NCI-H1694 treated with DMSO at 0.1 percent for 48 hours (cell line): ENCODE data around the gene TGFBR3L.
"Not testable (repeated sequence)": the region's sequence is repeated elsewhere in the genome, so short reads cannot be mapped to it uniquely, and the experiment has no call there.

ENCODE experiments used
- DNase-seq: peaks from one replicate; lab custom pipeline; 2025; lab: John Stamatoyannopoulos, UW

The TGFBR3L gene

GRCh38 chr19:7928334-7928706, 13.7 kb downstream of the TGFBR3L start:
- no peak for DNase-seq

DNA sequence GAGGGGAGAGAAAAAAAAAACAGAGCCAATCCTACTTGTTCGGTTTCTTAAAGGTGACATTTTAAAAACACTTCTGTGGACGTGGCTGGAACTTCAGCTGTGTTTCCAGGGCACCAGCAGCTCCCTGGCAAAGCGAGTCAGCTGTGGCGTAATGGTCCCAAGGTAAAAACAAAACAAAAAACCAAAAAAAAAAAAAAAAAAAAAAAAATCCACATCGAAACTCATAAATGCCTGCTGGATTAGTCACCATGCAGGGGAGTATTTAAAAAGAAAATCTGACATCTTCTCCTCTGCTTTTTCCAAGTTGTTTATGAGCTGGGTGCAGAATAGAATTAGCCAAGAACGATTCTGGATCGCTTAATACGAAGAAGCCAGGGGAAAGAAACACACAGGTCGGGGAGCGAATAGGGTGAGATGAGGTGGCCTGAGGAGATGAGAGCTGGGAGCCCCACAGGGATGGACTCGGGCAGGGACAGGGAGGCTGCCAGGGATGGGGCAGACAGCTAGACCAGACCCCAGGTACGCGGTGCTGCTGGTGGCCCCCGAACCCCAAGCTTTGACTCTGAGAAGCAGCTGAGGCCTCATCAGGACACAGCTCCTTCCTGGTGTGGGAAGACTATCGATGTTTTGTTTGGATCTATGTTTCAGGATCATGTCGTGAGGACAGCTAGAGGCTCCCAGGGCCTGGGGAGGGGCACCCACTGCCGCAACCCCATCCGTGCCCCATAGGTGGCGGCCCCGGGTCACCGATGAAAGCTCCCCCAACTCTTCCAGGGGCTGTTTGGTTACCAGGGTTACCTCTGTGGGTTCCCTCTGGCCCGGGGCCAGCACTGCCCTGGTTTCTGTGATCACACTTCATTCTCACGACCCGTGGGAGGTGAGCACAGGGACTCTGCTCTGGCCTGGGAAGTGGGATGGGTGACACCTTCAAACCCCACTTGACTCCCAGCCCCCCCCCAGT, 14.4 kb downstream of the TGFBR3L start:
- DNase-seq, result peak; percentile 14

DNA sequence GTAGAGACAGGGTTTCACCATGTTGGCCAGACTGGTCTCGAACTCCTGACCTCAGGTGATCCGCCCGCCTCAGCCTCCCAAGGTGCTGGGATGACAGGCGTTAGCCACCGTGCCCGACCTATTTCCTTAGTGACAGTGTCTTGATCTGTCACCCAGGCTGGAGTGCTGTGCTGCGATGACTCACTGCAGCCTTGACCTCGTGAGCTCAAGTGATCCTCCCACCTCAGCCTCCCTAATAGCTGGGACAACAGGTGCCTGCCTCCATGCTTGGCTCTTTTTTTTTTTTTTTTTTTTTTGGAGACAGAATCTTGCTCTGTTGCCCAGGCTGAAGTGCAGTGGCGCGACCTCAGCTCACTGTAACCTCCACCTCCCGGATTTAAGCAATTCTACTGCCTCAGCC, 15.4 kb downstream of the TGFBR3L start:
- not testable (repeated sequence) for DNase-seq

- no peak for DNase-seq
Measured at GRCh38 chr19:7930765-7931164, 16.1 kb downstream of the TGFBR3L start.

DNA sequence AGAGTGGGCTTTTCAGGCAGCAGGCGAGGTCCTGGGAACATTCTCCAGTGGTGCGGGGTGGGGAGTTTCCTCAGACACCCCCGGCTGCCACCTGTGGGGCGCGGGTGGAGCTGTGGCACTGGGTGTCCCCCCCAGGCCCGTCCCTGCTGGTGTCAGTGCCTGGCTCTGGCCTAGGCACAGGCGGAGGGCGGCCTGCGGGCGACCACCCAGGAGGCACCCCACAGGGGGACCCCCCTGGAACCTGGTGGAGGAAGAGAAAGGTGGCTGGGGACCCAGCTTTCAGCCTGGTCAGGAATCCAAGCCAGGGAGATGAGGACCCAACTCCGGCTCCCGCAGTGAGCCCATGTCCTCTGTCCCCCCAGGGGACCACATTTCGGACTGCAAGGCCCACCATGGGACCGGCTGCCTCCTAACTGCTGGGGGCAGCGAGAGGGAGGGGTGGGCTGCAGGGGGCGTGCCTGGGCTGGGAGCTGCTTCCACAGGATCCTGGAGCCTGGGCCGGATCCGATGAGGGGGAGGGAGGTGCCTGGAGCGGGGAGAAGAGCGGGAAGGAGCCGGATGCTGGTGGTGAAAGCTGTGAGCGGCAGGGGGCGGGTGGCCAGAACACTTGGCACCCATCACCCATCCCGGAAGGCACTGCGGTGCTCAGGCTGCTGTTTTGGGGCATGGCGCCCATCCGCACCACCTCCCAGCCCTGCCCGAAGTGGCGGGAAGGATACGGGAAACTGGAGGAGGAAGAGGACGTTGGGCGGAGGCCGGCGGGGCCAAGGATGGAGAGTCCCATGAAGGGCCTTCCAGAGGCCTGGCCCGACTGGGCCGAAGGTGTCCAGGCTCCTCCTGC, 16.8 kb downstream of the TGFBR3L start:
- DNase-seq, result no peak

DNA sequence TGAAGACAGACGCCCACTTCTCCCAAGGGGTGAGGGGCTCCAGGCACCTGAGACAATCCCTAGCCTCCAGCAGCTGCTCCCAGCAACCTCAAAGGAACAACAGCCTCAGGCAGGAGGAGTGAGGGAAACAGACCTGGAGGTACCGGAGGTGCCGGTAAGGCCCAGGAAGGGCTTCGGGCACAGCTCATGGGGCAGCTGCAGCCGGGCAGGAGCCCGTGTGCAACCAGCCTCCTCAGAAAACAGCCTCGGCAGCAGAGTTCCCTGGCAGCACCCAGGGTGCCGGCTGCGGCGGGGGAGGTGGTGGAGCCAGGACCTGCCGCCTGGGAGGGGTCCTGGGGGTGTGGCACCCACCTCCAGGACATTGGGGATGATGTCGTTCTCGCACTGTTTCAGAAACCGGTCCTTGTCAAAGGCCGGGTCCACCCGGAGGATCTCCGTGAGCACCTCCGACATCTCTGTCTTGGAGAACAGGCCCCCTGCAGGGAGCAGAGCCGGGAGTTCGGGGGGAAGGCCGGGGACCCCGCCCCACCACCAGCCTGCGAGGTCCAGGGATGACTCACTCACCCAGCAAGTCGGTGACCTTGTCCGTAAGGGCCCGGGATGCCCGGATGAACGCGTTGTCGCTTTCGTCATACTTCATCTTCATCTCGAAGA, 17.8 kb downstream of the TGFBR3L start:
- DNase-seq, result no peak

DNA sequence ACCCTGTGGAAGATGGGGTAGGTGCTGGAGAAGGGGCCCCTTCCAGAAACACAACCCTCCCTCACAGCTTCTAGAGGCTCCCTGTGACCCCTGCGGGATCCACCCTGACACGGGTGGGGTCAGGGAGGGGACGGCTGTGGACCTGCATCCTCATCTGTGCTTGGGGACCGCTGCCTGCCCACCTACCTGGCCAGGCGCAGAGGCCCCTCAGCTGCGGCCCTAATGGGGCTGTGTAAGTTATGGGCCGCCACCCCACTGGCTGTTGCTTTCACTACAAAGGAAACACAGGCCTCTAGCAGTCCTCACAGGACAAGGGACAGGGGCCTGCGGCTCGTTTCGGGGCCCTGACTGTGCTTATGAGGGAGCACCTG, 18.3 kb downstream of the TGFBR3L start:
- DNase-seq, result no peak

DNA sequence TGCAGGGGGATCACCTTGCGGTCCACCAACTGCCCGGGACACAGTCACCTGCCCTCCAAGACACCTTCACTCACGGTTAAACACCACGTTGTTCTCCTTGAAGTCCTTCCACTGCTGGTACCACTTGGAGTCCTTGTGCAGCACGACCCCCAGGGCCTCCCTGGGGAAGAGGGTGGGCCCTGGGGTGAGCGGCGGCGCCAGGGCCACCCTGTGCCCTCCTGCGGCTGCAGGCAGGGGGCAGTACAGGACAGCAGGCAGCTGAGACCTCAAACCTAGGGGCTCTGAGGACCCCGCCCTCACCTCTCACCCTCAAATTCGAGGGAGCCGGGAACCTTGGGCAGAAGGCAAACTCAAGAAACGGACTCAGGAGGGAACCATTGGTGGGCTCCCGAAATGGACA, 18.8 kb downstream of the TGFBR3L start:
- DNase-seq, result no peak

DNA sequence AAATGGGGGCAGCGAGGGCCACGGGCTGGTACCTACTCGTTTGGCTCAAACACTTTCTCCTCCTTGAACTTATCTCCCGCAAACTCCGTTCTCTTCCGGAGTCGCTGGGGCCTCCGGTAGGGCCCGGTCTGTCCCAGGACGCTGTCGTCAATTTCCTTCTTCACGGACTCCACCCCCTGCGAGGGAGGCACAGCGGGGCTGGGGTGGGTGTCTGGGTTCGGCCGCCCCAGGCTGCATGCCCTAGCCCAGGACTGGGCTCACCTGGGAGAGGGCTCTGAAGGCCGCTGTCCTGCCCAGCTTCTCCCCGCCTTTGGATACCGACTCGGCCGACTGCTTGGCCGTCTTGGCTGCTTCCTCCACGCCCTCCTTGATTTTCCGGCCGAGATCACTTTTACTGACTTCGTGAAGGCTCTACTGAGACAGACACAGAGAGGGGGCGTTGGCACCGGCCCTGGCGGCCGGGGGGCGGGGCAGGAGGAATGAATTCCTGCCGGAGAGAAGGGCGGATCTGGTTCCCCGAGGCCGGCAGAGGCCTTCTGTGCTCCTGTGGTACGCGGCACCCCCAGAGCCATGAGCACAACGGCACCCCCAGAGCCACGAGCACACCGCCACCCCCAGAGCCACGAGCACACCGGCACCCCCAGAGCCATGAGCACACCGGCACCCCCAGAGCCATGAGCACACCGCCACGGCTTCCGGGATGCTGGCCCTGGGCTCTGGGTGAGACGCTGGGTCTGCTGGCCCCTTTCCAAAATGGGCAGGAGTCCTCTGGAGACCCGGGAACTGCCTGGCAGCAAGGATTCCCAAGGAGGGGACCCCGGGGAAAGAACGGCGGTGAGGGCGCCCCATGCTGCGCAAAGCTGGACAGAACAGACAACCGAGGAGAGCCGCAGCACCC, 19.4 kb downstream of the TGFBR3L start:
- no peak for DNase-seq

- DNase-seq, result no peak
Measured at GRCh38 chr19:7934766-7935165, 20.1 kb downstream of the TGFBR3L start.

DNA sequence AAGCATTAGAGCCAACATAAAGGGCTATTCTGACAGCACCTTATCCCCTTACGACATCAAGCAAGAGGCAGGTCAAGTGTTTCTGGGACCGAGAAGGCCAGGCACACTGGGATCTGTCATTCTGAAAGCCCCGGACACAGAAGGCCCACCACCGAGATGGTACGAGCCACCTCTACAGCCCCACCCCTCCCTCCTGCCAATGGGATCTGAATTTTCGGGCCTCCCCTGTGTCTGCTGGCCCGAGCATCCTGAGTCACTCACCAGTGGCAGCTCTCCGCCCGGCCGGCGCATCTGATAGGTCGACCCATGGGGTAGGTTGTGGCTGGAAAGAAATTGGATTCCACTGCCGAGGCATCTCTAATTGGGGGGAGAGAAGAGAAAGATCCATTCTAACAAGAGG, 26.2 kb downstream of the TGFBR3L start:
- no peak for DNase-seq

DNA sequence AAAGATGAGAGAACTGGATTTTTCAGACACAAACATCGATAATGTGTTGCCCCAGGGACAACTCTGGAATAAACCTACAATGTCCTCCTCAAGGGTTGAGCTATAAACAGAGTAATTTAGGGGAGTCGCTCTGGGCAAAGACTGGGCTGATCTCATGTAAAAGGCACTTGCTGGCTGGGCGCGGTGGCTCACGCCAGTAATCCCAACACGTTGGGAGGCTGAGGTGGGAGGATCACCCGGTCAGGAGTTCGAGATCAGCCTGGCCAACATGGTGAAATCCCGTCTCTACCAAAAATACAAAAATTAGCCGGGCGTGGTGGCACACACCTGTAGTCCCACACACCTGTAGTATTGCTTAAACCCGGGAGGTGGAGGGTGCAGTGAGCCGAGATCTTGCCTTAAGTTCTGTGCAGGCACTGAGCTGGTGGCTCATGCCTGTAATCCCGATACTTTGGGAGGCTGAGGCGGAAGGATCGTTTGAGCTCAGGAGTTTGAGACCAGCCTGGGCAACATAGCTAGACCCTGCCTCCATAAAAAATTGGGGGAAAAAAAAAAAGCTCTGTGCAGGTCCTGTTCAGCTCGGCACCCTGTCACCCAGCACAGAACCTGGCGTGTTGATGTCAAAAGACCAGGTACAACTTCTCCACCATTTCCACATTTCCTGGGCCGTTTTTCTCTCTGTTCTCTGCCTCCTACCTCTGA, 27.4 kb downstream of the TGFBR3L start:
- no peak for DNase-seq

DNA sequence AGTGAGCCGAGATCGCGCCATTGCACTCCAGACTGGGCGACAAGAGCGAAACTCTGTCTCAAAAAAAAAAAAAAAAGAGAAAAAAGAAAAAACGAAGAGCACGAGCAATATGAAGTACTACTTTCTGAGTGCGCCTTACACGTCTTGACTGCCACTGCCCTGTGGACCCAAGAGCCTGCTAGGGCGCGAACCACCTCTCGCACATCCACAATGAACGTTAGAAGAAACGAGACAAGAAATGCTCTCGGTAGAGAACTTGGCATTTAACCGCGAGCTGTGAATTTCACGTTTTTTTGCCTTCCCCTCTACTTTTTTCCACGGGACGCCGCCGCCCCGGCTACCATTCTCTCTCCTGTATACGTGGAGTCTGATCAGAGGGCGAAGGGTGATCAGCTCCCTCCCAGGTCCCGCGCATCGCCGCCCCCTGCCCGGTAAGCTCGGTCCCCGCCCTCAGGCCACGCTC, 28.4 kb downstream of the TGFBR3L start:
- no peak for DNase-seq

- peak; percentile 97 for DNase-seq
Measured at GRCh38 chr19:7943444-7944176, 29.0 kb downstream of the TGFBR3L start, which contains the start of gene TIMM44. TSS of gene TIMM44 (minus strand) at chr19:7943666. CDS start at chr19:7943651, 15 bp downstream.

DNA sequence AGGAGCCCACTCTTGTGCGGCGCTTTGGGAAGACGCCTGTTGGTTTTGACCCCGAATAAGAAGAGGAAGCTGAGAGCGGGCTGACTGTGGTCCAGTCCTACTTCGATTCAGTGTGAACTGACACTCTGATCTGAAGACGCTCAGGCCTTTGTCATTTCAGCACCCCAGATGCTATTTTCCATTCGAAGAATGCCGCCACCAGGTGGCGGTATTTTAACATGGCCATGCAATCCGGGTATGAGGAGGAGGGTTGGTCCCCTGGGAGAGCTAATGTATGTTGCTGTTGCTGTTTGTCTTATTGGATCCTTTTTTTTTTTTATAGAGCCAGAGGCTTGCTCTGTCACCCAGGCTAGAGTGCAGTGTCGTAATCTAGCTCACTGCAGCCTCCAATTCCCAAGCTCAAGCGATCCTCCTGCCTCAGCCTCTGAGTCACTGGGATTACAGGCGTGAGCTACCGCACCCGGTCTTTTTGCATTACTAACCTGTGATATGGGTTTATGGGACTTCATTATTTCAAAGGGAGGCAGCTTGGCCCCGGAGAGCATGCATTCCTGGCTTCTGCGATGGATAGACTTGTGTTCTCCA, 29.6 kb downstream of the TGFBR3L start:
- peak; percentile 82 for DNase-seq

- no peak for DNase-seq
Measured at GRCh38 chr19:7947939-7948338, 33.3 kb downstream of the TGFBR3L start.

DNA sequence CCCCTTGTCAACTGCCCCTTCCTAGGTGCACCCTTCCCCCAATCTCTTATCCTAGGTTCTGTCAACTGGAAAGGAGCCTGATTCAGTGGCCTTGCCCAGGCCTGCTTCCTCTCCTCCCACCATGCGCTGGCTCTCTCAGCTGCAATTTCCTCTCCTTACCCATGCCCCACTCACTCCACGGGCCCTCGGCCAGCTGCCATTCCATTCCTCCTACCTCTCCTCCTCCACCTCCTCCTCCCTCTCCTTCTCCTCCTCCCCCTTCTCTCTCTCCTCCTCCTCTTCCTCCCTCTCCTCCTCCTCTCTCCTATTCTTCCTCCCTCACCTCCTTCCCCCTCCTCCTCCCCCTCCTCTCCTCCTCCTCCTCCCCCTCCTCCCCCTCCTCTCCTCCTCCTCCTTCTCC, 38.4 kb downstream of the TGFBR3L start:
- no peak for DNase-seq

GRCh38 chr19:7953576-7953975, 38.9 kb downstream of the TGFBR3L start:
- DNase-seq, result no peak

GRCh38 chr19:7955696-7956095, 41.1 kb downstream of the TGFBR3L start:
- DNase-seq, result no peak

GRCh38 chr19:7959211-7959610, 44.6 kb downstream of the TGFBR3L start:
- no peak for DNase-seq
